Uterus (tissue), 2 donors: ENCODE data around the gene FSTL5.

ENCODE experiments used
- CTCF ChIP-seq, 4 experiments: fragments of 200-600 bp in 2 of 4; fragments of 450-650 bp in 2 of 4; sonication (generic) in 2 of 4; IDR thresholded peaks; one replicate each; pipeline ENCODE4 v1.5.1; 2016 to 2019; ENCODE audit warnings: antibody characterized with exemption in 4 of 4, mild to moderate bottlenecking in 2 of 4, moderate library complexity in 1 of 4
- POLR2A ChIP-seq, 2 donors: fragments of 450-650 bp; IDR thresholded peaks; one replicate each; pipeline ENCODE4 v1.6.1; 2016; ENCODE audit warnings: antibody characterized with exemption in 2 of 2, mild to moderate bottlenecking in 1 of 2, moderate library complexity in 1 of 2

DNA sequence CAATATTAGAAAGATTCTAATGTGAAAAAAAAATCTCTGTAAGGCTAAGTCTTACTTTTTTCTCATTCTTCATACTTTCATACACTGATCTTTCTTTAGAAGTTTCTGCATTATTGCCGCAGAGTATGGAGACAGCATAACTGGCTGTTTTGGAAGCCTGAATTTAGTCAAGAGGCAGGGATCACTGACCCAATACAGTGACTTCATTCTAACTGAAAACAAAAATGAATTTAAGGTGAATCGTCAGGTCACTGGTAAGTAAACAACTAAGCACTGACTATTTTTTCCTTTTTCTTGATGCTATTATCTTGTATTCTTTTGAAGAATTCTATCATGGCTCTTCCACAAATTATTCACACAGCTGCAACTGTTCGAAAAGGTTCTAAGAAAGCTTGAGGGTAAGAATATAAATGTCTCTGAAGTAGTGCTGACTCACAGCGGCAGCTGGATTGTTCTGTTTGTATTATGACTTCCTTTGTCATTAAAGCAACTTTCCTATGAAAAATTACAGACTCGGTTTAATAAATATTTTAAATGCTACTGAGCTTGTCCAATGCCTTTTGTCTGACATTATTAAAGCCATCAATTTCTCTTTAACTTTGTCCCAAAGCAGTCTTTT is 609.3 kb downstream of the FSTL5 start:
- no peak for TF ChIP-seq CTCF (IDR thresholded peaks at IDR 0.05)
- no peak for TF ChIP-seq POLR2A (IDR thresholded peaks at IDR 0.05)
